ENCODE data around the gene M1AP.

The M1AP gene

DNA sequence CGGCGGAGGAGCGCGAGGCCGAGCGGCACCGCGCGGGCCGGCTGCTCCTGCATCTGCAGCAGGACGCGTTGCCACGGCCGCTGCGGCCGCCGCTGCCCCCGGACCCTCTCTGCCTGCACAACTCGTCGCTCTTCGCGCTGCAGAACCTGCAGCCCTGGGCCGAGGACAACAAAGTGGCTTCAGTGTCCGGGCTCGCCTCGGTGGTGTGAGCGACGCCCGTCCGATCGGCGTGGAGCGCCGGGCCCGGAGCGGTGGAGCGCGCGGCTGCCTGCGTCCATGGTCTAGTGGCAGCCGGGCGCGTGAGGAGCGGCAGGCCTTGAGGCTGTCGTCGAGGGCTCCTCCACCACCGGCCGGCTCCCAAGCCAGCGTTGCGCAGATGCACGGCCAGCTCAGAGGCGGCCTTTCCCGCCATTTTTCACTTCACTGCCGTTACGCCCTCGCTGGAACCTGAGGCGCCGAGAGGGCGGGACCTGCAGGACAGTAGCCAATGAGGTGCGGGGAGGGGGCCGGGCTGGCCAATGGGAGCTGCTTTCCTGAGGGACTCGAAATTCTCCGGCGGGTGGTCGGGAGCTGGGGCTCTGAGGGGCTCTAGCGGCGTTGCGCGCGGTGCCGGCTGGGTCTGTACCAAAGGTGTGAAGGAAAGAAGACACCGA lies 132.0 kb downstream of the M1AP start:
- DNase-seq, result no peak

DNA sequence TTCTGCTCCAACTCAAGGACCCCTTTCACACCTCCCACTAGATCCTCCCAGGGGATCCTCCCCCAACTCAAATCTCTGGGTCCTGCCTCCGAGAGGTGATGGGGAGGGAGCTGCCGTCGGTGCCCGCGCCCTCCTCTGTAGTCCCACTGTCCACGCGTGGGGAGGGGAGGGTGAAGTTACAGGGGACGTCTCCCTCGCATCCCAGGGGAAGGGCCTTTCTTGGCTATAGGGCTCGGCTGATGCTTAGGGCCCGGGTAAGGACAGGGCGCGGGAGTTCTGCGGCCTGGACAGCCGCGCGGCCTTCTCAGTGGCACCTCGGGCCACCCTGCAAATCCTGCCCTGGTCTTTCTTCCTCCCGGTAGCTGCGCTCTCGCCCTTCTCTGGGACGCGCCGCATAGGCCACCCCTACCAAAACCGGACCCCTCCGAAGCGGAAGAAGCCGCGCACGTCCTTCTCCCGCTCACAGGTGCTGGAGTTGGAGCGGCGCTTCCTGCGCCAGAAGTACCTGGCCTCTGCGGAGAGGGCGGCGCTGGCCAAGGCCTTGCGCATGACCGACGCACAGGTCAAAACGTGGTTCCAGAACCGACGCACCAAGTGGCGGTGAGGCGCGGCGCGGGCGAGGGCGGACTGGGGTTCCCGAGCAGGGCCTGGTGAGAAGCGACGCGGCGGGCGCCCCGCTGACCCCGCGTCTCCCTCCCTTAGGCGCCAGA lies 132.7 kb downstream of the M1AP start:
- no peak for DNase-seq

DNA sequence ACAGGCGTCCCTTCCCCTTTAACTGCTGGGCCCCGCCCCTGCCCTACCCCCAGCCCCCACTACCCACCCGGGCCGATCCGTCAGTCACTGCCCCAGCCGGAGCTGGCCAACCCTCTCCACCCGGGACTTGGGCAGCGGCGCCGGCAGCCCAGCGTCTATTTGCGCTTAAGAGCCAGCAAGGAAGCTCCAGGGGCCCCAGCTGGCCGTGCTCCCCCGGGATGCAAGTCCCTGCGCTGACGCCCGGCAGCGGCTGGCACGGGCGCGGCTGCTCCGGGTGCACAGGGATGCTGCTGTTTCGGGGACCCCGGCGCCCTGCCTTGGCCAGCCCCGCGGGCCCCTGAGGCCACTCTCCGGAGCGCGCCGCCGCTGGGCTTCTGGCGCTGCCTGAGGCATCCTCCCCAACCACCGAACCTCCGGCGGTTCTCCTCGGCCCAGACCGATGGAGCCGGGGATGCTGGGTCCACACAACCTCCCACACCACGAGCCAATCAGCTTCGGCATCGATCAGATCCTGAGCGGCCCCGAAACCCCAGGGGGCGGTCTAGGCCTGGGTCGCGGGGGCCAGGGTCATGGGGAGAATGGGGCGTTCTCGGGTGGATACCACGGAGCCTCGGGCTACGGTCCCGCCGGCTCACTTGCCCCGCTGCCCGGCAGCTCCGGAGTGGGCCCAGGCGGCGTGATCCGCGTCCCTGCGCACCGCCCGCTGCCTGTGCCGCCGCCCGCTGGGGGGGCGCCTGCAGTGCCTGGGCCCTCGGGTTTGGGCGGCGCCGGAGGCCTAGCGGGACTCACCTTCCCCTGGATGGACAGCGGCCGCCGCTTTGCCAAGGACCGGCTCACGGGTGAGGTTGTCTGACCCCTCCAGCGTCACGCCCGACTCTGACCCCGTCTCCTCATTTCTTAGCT lies 133.5 kb downstream of the M1AP start, which contains the start of gene TLX2:
TLX2 (plus strand) TSS at position 83 of the 903 bp plus-strand sequence; CDS start at position 440, 357 bp downstream.
- DNase-seq, result no peak

DNA sequence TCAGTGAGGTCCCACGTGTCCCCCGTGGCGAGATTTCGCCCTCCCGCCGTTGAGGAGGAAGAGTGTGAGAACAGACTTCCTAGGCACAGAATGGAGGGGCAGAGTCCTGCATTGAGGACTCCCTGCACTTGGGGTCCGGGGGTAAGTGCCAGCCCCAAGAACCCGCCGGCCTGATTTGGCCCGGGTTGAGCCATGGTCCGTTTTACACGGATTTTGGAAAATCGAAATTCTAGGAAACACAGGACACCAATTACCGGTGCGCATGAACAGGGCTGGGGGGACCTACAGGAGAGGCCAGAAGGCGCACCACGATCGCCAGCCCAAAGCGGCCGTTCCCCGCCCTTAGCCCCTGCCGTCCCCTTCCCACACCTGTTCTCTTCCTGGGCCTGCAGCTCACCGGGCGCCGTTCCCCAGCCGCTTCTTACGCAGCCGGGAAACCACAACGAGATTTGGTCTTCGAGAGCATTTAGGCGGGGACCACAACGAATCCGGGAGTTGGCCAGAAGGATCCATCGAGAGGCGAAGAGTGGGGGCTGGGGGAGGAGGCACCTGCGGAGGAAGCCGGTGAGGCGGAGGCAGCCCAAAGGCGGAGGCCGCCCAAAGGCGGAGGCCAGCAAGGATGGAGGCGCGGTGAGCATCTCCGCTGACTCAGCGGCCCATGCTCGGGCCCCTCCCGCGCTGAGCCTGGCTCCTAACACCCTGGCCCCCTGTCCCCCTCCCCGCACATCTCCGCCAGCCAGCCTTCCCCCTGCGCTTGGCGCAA lies 134.3 kb downstream of the M1AP start:
- no peak for DNase-seq

DNA sequence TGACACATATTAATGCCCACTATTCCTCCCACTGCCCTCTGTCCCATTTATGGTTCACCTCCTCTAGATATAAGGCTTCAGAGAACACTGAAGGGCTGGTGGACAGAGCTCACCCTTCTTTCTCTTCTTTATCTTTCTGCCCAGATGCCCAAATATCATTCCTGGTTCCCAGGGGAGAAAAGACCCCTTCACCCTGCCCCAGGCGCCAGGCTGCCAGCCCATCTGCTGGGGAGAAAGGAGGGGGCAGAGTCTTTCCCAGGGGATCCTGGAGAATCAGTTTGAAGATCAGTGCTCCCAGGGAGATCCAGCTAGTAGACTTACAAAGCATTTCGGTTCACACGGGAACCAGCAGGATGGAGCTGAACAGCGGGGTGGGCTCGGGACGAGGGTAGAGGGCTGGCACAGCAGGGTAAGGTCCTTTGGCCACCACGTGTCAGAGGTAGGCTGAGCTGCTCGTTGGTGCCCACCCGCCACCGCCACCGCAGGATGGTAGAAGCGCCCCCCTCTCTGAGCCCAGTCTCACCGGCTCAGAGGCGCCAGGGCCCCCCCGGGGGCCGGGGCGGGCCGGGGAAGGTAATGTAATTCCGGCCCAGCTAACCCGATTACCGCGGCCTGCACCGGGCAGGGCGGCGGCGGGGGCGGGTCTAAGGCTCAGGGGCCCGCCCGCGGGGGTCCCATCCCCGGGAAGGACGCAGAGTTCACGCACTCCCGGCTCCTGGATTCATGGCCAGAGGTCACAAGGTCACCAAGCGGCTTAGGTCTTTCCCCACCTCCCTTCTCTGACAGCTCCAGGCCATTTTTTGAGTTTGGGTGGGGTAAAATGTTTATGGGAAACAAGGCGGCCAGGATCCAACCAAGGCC lies 135.2 kb downstream of the M1AP start:
- DNase-seq, result no peak

DNA sequence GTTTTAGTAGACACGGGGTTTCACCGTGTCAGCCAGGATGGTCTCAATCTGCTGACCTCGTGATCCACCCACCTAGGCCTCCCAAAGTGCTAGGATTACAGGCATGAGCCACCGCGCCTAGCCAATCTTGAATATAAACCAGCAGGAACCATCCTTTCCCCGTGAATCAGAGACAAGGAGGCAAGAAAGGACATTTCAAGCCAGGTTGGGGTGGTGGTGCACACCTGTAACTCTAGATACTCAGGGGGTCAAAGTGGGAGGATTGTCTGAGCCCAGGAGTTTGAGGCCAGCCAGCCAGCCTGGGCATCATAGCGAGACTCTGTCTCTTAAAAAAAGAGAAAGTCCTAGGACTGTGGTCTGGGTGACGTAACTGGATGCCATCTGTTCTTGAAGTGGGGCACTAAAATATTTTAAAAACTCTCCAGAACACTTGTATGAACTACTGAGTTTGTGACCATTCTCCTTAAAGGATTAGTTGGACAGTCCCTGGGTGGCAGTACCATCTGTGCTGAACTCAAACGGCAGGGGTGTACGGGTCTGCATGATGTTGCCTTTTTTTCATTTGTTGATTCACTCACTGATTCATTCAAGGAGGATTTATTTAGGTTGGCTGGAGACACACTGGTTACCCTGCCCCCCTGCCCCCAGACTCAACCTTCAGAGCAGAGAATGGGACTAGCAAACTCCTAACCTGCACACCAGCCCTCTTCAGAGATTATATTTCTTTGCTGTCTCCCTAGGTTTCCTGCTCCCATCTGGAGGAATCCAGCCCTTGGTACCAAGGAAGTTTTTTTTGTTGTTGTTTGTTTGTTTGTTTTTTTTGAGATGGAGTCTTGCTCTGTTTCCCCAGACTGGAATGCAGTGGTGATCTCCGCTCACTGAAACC lies 136.8 kb downstream of the M1AP start:
- DNase-seq, result no peak

DNA sequence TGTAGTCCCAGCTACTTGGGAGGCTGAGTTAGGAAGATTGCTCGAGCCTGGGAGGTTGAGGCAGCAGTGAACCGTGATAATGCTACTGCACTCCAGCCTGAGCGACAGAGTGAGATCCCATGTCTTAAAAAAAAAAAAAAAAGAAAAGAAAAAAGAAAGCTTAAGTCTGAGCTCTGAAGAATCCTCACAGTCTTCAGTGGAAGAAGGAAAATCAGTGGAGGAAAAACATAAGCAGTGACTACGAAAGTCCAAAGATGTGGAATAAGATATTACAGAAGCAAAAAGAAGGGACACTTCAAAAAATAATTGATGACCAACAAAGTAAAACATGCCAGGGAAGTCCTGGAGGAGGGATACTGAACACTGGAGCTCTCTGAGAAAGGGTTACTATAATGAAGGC lies 137.9 kb downstream of the M1AP start:
- no peak for DNase-seq

DNA sequence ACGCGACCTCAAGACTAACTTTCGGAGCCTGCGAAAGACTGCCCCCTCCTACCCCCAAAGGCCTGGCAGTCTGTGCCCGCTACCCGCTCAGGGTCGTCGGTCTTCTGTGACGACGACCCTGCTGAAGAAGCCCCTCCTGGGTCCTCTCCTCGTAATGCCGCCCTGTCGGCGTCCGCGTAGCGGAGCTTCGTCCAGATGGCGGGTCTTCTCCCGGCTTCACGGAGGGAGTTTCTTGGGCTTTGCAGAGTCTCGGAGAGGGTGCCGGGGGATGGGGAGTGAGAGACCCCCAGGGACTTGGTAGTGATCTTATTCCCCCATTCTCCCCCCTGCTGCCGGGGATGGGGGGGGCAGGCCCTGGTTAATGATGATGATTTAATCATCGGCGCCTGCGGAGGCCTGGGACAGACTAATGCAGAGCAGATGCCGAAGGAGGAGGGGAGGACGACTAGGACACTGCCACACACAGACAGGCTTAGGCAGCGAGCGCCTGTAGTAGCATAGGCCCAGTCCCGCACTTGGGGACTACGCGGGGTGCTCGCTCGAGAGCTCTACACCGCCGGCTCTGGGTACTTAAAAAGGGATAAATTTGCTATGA lies 140.1 kb downstream of the M1AP start:
- DNase-seq, result no peak

All from NCI-H526 treated with DMSO at 0.1 percent for 48 hours (cell line).